Daoy (cell line): ENCODE results near the gene RHBDF2. TPM values are rescaled to one million over a fixed set of nuclear protein-coding genes. Genes with fewer than 3 reads are reported as not detected.

ENCODE experiments used
- DNase-seq: peaks from one replicate; pipeline ENCODE4 v3.0.0-alpha.2; 2015; ENCODE audit warnings: low read depth
- total RNA-seq: library from RNA; depleted of rRNA; stranded (reverse); fragments of >200 nt; shearing (Covaris generic); gene quantifications from 2 replicates; pipeline ENCODE4 v1.2.3, GENCODE V29; 2014

The RHBDF2 gene
- total RNA-seq, 1 experiment from 2014 or later = 26.6 TPM

GRCh38 chr17:76501827-76502307 is 644 bp upstream of the RHBDF2 start:
- no peak for DNase-seq

DNA sequence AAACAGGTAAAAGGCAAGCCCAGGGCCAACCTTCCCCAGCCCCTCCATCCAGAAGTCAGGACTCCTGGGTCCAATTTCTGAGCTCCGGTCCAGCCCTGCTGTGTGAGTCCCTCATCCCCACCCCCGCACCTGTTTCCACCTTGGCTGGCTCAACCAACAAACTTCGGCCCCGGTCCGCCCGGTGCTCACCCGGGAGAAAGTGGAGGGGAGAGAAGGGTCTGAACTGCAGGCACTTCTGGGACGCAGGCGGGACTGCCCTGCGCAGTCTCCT is 541 bp downstream of the RHBDF2 start:
- no peak for DNase-seq

- no peak for DNase-seq
These were observed 1.0 kb downstream of the RHBDF2 start for GRCh38 chr17:76500074-76500746.

DNA sequence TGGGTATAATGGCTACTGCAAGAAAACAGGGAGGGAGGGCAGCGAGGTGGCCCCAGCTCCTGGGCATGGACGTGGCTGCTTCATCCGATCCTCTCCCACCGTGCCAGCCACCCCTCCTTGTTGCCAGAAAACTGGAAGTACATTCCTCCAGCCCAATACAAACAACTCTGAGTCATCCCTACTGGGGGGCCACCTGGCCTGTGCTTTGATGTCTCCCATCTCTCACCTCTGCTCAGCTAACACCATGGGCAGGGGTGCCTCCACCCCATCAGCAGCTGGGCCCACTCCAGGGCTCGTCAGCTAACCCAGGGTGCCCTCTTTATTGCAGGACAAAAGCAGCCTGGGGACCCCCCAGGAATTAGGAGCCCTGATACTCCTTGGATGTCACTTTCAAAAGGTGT is 2.0 kb downstream of the RHBDF2 start:
- DNase-seq = peak; percentile 72

GRCh38 chr17:76498876-76499251 is 2.4 kb downstream of the RHBDF2 start:
- no peak for DNase-seq

GRCh38 chr17:76497979-76498875 is 3.0 kb downstream of the RHBDF2 start:
- peak; percentile 96 for DNase-seq

DNA sequence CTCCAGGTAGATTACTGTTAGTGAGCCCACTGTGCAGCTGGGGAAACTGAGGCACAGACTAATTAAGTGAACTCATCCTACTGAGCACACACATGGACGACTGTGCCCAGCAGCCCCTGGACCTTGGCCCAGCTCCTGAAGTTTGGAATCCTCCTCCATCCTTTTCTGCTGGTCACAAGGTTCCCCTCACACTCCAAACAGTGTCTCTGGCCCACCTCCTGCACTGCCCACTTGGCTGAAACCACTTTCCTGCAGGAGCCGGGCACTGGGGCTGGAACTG is 3.6 kb downstream of the RHBDF2 start:
- no peak for DNase-seq

- DNase-seq = no peak
These were observed 4.8 kb downstream of the RHBDF2 start for GRCh38 chr17:76496464-76496863.

- no peak for DNase-seq
These were observed 5.4 kb downstream of the RHBDF2 start for GRCh38 chr17:76495663-76496400.

DNA sequence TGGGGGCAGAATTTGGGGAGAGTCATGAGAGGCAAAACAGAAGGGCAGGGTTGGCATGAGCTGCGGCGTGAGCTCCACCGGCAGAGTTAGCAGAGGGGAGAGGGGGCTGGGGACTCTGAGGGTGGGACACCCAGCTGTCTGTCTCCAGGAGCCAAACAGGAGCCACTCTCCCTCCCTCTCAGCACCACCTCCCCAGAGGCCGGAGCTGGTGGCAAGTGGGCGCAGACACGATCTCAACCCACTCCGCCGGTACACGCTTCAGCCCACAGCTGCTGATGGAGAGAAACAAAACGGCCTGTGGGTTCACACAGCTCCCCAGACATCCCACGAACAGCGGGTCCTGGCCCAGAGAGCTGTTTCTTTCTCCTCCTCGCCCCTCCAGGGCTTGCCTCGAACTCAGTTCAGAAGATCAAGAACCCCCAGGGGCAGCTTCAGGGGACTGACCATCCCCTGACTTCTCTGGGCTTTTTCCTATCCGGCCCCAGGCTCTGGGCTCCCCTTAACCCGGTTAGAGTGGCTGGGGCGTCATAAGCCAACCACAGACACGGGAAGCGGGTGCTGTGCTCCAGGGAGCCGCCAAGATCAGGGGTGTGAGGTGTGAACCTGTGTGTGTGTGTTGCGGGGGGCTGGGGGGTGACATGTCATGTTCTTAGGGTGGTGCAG is 7.6 kb downstream of the RHBDF2 start:
- DNase-seq = no peak

- DNase-seq = peak; percentile 83
These were observed 8.2 kb downstream of the RHBDF2 start for GRCh38 chr17:76492989-76493501.

GRCh38 chr17:76492123-76492988 is 8.9 kb downstream of the RHBDF2 start:
- DNase-seq = no peak

GRCh38 chr17:76491271-76492122 is 9.7 kb downstream of the RHBDF2 start:
- DNase-seq = no peak

- DNase-seq = no peak
These were observed 11.0 kb downstream of the RHBDF2 start for GRCh38 chr17:76490112-76490710.

GRCh38 chr17:76487451-76488192 is 13.6 kb downstream of the RHBDF2 start:
- DNase-seq = no peak

- DNase-seq = no peak
These were observed 15.7 kb downstream of the RHBDF2 start for GRCh38 chr17:76485569-76485968.

DNA sequence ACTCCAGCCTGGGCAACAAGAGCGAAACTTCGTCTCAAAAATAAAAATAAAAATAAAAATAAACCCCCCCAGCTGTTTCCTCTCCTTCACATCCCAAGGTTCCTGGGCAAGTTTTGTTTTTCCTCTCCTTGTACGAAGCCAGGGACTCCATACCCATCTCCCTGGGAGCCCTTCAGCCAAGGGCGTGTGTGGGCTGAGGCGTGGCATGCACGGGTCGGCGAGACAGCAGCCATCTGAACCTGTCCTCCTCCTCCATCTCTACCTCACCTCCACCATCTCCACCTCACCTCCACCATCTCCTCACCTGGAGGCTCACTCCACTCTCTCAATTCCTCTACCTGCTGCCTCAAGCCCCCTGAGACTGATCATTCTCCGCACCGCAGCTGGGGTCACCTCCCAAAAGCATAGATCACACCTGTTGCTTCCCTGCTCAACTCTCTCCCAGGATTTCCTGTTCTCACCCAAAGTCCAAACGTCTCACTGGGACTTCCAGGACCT is 16.9 kb downstream of the RHBDF2 start:
- no peak for DNase-seq

GRCh38 chr17:76481071-76481655 is 20.1 kb downstream of the RHBDF2 start:
- DNase-seq = no peak
